ENCODE measurements around the gene PEF1. TPM values are rescaled to one million over a fixed set of nuclear protein-coding genes. Genes with fewer than 3 reads are reported as not detected.

PEF1 gene
- total and polyA plus RNA-seq, 2 donors = 53.7 to 83.1 TPM

DNA sequence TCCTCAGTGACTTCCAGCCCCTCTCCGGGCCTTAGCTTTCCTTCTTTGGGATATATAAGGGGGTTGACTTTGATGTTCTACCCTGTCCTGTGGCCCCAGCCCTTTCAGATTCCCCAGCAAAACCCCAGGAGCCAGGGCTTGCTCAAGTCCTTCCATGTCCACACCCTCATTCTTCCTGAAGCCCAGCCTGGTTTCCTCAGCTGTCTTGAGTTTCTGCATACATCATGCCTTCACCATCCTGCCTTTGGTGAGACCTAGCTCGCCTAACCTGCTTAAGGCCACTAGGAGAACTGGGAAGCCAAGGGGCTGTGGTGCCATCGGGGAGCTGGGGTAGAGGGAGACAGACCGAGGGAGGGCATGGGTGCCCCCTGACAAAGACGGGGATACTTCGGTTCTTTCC is 17.2 kb upstream of the PEF1 start:
- Histone ChIP-seq H3K36me3 (ENCODE audit: control insufficient read depth in 2 of 2, insufficient read depth in 2 of 2, low read length in 1 of 2) (no peaks in the 10 kb centered on the region), H3K27me3 (ENCODE audit: control insufficient read depth in 2 of 2, insufficient read depth in 1 of 2, low read length in 1 of 2) (peaks cover 0 to 9% of the 10 kb centered on the region in 2 donors), H3K9me3 (ENCODE audit: control insufficient read depth in 2 of 2, insufficient read depth in 1 of 2, low read length in 1 of 2) (no peaks in the 10 kb centered on the region), H3K27ac (ENCODE audit: low read depth in 1 of 2, low read length in 1 of 2) (no peak overlapping the region), H3K4me1 (ENCODE audit: control insufficient read depth in 2 of 2, insufficient read depth in 2 of 2, low read length in 2 of 2) (peaks cover 0 to 11% of the 10 kb centered on the region in 2 donors), H3K4me3 (ENCODE audit: low read length in 2 of 2) (no peak overlapping the region)
- WGBS = 97% methylated on average over 6 of the region's 6 CpGs
- no peak for DNase-seq (ENCODE audit: low read depth in 6 of 9, low spot score in 9 of 9)

DNA sequence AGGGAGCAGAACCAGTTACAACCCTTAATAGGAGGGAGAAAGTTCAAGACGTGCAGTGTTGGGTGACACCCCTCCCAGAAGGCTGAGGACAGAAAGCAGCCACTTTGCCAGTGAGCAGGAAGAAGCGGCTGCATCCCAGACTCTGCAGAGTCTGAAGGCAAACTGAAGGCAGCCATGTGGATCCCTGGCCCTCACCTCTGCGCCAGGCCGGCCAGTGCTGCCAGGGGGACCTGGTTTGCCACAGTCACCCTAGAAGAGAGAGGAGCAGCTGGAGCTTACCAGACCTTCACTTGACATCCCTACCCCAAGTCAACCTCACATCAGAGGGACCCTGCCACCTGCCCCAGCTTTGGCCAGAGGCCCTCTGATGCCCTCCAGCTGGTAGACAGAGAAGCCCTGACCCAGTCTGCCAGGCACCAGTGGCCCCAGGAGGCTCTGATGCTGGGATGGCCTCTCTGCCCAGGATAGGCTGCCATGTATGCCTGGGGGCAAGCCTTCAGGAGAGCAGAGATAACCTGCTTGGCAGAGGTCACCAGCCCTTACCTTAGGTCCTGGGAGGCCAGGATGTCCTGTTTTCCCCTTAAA is 16.3 kb upstream of the PEF1 start:
- Histone ChIP-seq H3K4me3 (ENCODE audit: low read length in 2 of 2) (no peak overlapping the region), H3K4me1 (ENCODE audit: control insufficient read depth in 2 of 2, insufficient read depth in 2 of 2, low read length in 2 of 2) (peaks cover 0 to 6% of the 10 kb centered on the region in 2 donors), H3K9me3 (ENCODE audit: control insufficient read depth in 2 of 2, insufficient read depth in 1 of 2, low read length in 1 of 2) (no peaks in the 10 kb centered on the region), H3K27me3 (ENCODE audit: control insufficient read depth in 2 of 2, insufficient read depth in 1 of 2, low read length in 1 of 2) (peaks cover 0 to 11% of the 10 kb centered on the region in 2 donors), H3K27ac (ENCODE audit: low read depth in 1 of 2, low read length in 1 of 2) (no peak overlapping the region), H3K36me3 (ENCODE audit: control insufficient read depth in 2 of 2, insufficient read depth in 2 of 2, low read length in 1 of 2) (no peaks in the 10 kb centered on the region)
- WGBS = 98% methylated on average over 4 of the region's 4 CpGs
- no peak for DNase-seq (ENCODE audit: low read depth in 6 of 9, low spot score in 9 of 9)

DNA sequence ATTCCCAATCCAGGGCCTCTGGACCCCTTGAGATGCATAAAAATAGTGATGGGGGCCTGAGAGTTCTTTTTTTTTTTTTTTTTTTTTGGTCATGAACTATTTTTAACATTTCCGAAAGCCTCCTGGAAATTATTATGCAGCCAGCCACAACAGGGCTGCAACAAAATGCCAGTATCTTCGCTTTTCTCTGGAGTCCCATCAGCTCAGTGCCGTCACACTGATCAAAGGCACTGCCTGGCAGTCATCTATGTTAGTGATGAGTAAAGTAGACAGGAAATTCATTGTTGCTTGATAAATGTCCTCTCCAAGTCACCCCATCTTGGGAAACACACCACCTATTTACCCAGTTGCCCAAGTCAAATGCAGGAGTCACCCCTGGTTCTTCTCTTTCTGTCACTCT is 15.2 kb upstream of the PEF1 start:
- no peaks in the 10 kb centered on the region for H3K4me1 ChIP-seq (ENCODE audit: control insufficient read depth in 2 of 2, insufficient read depth in 2 of 2, low read length in 2 of 2)
- no peaks in the 10 kb centered on the region for H3K36me3 ChIP-seq (ENCODE audit: control insufficient read depth in 2 of 2, insufficient read depth in 2 of 2, low read length in 1 of 2)
- 95% methylated on average over 3 of the region's 3 CpGs for WGBS
- H3K27ac ChIP-seq (ENCODE audit: low read depth in 1 of 2, low read length in 1 of 2) = no peak overlapping the region
- no peak overlapping the region for H3K4me3 ChIP-seq (ENCODE audit: low read length in 2 of 2)
- no peaks in the 10 kb centered on the region for H3K9me3 ChIP-seq (ENCODE audit: control insufficient read depth in 2 of 2, insufficient read depth in 1 of 2, low read length in 1 of 2)
- H3K27me3 ChIP-seq (ENCODE audit: control insufficient read depth in 2 of 2, insufficient read depth in 1 of 2, low read length in 1 of 2) = peaks cover 0 to 13% of the 10 kb centered on the region in 2 donors
- no peak for DNase-seq (ENCODE audit: low read depth in 6 of 9, low spot score in 9 of 9)

DNA sequence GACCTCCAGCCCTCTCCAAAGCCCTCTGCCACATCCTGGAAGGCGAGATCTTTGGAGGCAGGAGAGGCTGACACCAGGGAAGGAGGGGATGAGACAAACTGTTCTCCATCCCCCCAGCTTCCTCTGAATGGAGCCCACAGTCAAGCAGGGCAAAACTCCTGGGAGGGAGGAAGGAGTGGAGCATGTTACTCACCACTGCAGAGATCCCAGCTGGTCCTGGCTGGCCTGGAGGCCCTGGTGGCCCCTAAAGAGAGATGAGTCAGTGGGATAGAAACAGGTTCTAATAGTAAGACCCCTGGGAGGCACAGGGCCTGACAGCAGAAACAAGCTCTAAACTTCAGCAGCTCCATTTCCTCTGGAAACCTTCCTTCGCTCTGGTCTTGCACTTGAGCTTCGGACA is 14.0 kb upstream of the PEF1 start:
- Histone ChIP-seq H3K36me3 (ENCODE audit: control insufficient read depth in 2 of 2, insufficient read depth in 2 of 2, low read length in 1 of 2) (no peaks in the 10 kb centered on the region), H3K4me3 (ENCODE audit: low read length in 2 of 2) (no peak overlapping the region), H3K9me3 (ENCODE audit: control insufficient read depth in 2 of 2, insufficient read depth in 1 of 2, low read length in 1 of 2) (no peaks in the 10 kb centered on the region), H3K4me1 (ENCODE audit: control insufficient read depth in 2 of 2, insufficient read depth in 2 of 2, low read length in 2 of 2) (no peaks in the 10 kb centered on the region), H3K27ac (ENCODE audit: low read depth in 1 of 2, low read length in 1 of 2) (no peak overlapping the region), H3K27me3 (ENCODE audit: control insufficient read depth in 2 of 2, insufficient read depth in 1 of 2, low read length in 1 of 2) (peaks cover 0 to 13% of the 10 kb centered on the region in 2 donors)
- DNase-seq (ENCODE audit: low read depth in 6 of 9, low spot score in 9 of 9) = no peak
- 89% methylated on average over 3 of the region's 3 CpGs for WGBS

DNA sequence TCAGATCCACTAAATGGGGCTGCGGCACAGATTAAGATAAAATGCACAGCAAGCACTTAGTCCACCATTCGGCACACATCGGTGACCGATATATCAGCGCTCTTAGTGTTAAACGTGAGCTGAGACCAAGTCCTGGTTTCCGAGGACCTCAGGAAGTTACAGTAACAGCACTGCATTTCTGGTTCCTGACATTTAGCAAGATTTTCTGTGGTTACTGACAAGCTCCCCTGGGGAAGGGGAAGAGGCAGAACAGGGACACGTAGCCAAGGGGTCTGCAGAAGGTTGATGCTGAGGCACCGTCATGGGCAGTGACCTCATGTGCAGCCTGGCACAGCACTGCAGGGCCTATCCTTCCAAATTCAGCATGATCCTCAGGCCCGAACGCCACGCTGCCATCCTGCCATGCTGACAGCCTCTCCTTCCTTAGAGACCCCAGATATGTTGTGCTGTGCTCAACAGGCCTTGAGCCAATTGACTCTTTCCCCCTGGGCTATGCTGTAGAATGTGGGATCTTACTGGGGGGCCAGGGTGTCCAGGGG is 13.4 kb upstream of the PEF1 start:
- Histone ChIP-seq H3K27ac (ENCODE audit: low read depth in 1 of 2, low read length in 1 of 2) (no peak overlapping the region), H3K9me3 (ENCODE audit: control insufficient read depth in 2 of 2, insufficient read depth in 1 of 2, low read length in 1 of 2) (no peaks in the 10 kb centered on the region), H3K4me3 (ENCODE audit: low read length in 2 of 2) (no peak overlapping the region), H3K4me1 (ENCODE audit: control insufficient read depth in 2 of 2, insufficient read depth in 2 of 2, low read length in 2 of 2) (no peaks in the 10 kb centered on the region), H3K36me3 (ENCODE audit: control insufficient read depth in 2 of 2, insufficient read depth in 2 of 2, low read length in 1 of 2) (no peaks in the 10 kb centered on the region), H3K27me3 (ENCODE audit: control insufficient read depth in 2 of 2, insufficient read depth in 1 of 2, low read length in 1 of 2) (peaks cover 0 to 13% of the 10 kb centered on the region in 2 donors)
- 91% methylated on average over 12 of the region's 12 CpGs for WGBS
- DNase-seq (ENCODE audit: low read depth in 6 of 9, low spot score in 9 of 9) = no peak

DNA sequence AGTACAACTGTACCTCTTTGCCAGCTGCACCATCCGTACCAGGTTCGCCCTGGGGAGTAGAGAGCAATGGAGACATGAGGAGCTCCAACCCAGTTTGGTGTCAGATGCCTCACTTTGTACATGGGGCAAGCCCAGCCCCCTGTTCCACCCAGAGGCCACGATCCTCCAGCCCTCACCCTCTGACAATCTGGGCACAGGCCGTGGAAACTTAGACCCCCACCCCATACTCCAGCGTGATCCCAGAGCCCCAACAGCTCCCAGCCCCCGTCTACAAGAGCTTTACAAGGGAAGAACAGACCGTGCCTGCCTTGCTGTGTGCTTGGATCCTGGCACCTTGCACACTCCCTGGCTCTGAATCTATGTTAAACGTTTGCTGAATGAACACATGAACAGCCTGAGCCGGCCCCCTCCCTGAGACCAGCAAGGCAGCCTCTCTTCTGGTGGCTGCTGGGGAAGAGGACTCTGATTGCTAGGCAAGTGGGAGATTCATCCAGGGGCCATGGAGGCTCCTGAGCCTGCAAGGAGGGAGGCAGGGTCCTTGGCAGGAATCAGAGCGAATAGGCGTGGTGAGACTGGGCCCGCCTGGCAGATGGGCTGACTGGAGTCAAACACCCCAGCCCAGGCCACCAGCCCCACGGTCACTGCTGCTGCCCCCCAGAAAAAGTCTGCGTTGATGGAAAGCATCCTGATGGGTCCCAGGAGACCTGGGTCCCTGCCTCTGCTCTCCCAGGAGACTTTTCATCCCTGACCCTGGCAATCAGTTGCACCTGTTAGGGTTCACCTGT is 12.5 kb upstream of the PEF1 start:
- no peak overlapping the region for H3K4me3 ChIP-seq (ENCODE audit: low read length in 2 of 2)
- H3K4me1 ChIP-seq (ENCODE audit: control insufficient read depth in 2 of 2, insufficient read depth in 2 of 2, low read length in 2 of 2) = peaks cover 0 to under 1% of the 10 kb centered on the region in 2 donors
- peaks cover 0 to 11% of the 10 kb centered on the region in 2 donors for H3K27me3 ChIP-seq (ENCODE audit: control insufficient read depth in 2 of 2, insufficient read depth in 1 of 2, low read length in 1 of 2)
- WGBS = 94% methylated on average over 14 of the region's 14 CpGs
- no peaks in the 10 kb centered on the region for H3K36me3 ChIP-seq (ENCODE audit: control insufficient read depth in 2 of 2, insufficient read depth in 2 of 2, low read length in 1 of 2)
- H3K27ac ChIP-seq (ENCODE audit: low read depth in 1 of 2, low read length in 1 of 2) = no peak overlapping the region
- no peaks in the 10 kb centered on the region for H3K9me3 ChIP-seq (ENCODE audit: control insufficient read depth in 2 of 2, insufficient read depth in 1 of 2, low read length in 1 of 2)
- no peak for DNase-seq (ENCODE audit: low read depth in 6 of 9, low spot score in 9 of 9)

DNA sequence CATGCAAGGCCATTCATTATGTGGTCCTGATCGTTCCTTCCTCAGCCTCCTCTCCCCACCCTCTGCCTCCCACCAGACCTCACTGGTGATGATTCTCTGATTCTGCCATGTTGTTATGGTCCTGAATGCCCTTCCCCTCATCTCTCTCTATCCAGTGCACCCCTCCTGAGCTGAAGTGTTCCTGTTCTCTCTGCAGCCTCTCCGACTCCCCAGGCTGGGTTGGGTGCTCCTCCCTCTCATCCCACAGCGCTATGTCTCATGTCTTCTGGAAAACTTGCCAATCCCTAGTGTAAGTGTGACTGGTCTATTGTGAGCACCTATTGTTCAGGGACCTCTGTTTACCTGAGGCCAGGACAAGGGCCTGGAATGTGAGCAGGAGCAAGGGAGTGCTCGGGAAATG is 11.1 kb upstream of the PEF1 start:
- DNase-seq (ENCODE audit: low read depth in 6 of 9, low spot score in 9 of 9) = no peak
- H3K9me3 ChIP-seq (ENCODE audit: control insufficient read depth in 2 of 2, insufficient read depth in 1 of 2, low read length in 1 of 2) = no peaks in the 10 kb centered on the region
- peaks cover 0 to 7% of the 10 kb centered on the region in 2 donors for H3K4me1 ChIP-seq (ENCODE audit: control insufficient read depth in 2 of 2, insufficient read depth in 2 of 2, low read length in 2 of 2)
- H3K27ac ChIP-seq (ENCODE audit: low read depth in 1 of 2, low read length in 1 of 2) = no peak overlapping the region
- no peaks in the 10 kb centered on the region for H3K36me3 ChIP-seq (ENCODE audit: control insufficient read depth in 2 of 2, insufficient read depth in 2 of 2, low read length in 1 of 2)
- H3K27me3 ChIP-seq (ENCODE audit: control insufficient read depth in 2 of 2, insufficient read depth in 1 of 2, low read length in 1 of 2) = peaks cover 0 to 10% of the 10 kb centered on the region in 2 donors
- H3K4me3 ChIP-seq (ENCODE audit: low read length in 2 of 2) = no peak overlapping the region
- WGBS = 96% methylated on average over 4 of the region's 4 CpGs

DNA sequence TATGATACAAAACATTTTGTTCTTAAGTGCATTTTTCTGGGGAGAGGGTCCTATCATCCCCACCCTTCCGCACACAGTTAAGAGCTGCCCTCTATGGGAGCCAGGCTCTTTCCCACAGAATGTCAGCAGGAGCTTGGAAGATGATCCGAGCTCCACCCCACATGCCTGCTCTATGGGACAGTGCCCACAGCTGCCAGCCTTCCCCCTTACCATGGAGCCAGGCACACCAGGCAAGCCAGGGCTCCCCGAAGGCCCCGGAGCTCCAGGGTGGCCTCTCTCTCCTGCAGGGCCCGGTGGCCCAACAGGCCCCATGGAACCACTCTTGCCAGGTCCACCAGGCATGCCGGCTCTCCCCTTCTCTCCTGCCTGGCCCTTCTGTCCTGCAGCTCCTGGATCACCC is 10.4 kb upstream of the PEF1 start:
- no peaks in the 10 kb centered on the region for H3K9me3 ChIP-seq (ENCODE audit: control insufficient read depth in 2 of 2, insufficient read depth in 1 of 2, low read length in 1 of 2)
- H3K4me3 ChIP-seq (ENCODE audit: low read length in 2 of 2) = no peak overlapping the region
- H3K36me3 ChIP-seq (ENCODE audit: control insufficient read depth in 2 of 2, insufficient read depth in 2 of 2, low read length in 1 of 2) = no peaks in the 10 kb centered on the region
- no peak overlapping the region for H3K27ac ChIP-seq (ENCODE audit: low read depth in 1 of 2, low read length in 1 of 2)
- WGBS = 98% methylated on average over 6 of the region's 6 CpGs
- H3K27me3 ChIP-seq (ENCODE audit: control insufficient read depth in 2 of 2, insufficient read depth in 1 of 2, low read length in 1 of 2) = peaks cover 0 to 9% of the 10 kb centered on the region in 2 donors
- H3K4me1 ChIP-seq (ENCODE audit: control insufficient read depth in 2 of 2, insufficient read depth in 2 of 2, low read length in 2 of 2) = peaks cover 0 to 12% of the 10 kb centered on the region in 2 donors
- no peak for DNase-seq (ENCODE audit: low read depth in 6 of 9, low spot score in 9 of 9)

DNA sequence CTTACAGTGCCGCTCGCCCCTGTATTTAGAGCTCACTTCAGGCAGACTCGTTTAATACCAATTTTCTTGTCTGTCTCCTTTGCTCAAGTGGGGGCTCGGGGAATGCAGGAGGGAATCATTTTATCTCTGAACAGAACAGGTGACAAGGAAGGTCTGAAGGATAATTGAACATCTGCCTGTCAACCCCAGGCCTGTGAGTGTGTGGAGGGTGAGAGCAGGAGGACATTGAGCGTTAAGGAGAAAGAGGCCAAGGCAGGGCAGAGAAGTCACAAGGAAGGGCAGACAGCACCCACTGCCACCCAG is 9.7 kb upstream of the PEF1 start:
- no peak for DNase-seq (ENCODE audit: low read depth in 6 of 9, low spot score in 9 of 9)
- 94% methylated on average over 5 of the region's 5 CpGs for WGBS
- Histone ChIP-seq H3K4me1 (ENCODE audit: control insufficient read depth in 2 of 2, insufficient read depth in 2 of 2, low read length in 2 of 2) (peaks cover 0 to 17% of the 10 kb centered on the region in 2 donors), H3K36me3 (ENCODE audit: control insufficient read depth in 2 of 2, insufficient read depth in 2 of 2, low read length in 1 of 2) (no peaks in the 10 kb centered on the region), H3K4me3 (ENCODE audit: low read length in 2 of 2) (no peak overlapping the region), H3K27ac (ENCODE audit: low read depth in 1 of 2, low read length in 1 of 2) (no peak overlapping the region), H3K9me3 (ENCODE audit: control insufficient read depth in 2 of 2, insufficient read depth in 1 of 2, low read length in 1 of 2) (no peaks in the 10 kb centered on the region), H3K27me3 (ENCODE audit: control insufficient read depth in 2 of 2, insufficient read depth in 1 of 2, low read length in 1 of 2) (peaks cover 0 to 9% of the 10 kb centered on the region in 2 donors)
